Esophagus muscularis mucosa (tissue), 4 donors: Measurements from ENCODE around the gene ARHGDIB.

Experiments used
- CTCF ChIP-seq, 3 experiments: fragments of 200-600 bp in 2 of 3; fragments of 450-650 bp in 1 of 3; sonication (generic) in 2 of 3; IDR thresholded peaks; one replicate each; pipeline ENCODE4 v1.5.1; 2017 to 2019; ENCODE audit warnings: antibody characterized with exemption in 3 of 3, mild to moderate bottlenecking in 2 of 3, moderate library complexity in 1 of 3
- EP300 ChIP-seq: sonication (generic); formaldehyde crosslinking; IDR thresholded peaks from one replicate; pipeline ENCODE4 v1.6.1; 2017; ENCODE audit warnings: antibody characterized with exemption
- POLR2A ChIP-seq: fragments of 450-650 bp; IDR thresholded peaks from one replicate; pipeline ENCODE4 v1.6.1; 2017; ENCODE audit warnings: antibody characterized with exemption, moderate library complexity, mild to moderate bottlenecking, low read depth
- POLR2AphosphoS5 ChIP-seq, 2 donors: sonication (generic); formaldehyde crosslinking; IDR thresholded peaks; one replicate each; pipeline ENCODE4 v1.6.1; 2017; ENCODE audit warnings: antibody characterized with exemption in 2 of 2

GRCh38 chr12:14959463-14959862, 1.9 kb downstream of the ARHGDIB start:
- peak in 1 of 2 donors; percentile 25 for TF ChIP-seq POLR2AphosphoS5 (IDR thresholded peaks at IDR 0.05)
- no peak for TF ChIP-seq CTCF (IDR thresholded peaks at IDR 0.05)
- TF ChIP-seq EP300 = no peak
- no peak for TF ChIP-seq POLR2A
